Panc1 (cell line): ENCODE data around the gene ASB11. TPM values are rescaled to one million over a fixed set of nuclear protein-coding genes. Genes with fewer than 3 reads are reported as not detected.

ENCODE experiments used
- ATAC-seq: fragments of 200-7000 bp; cut with Tn5 transposase; 2 replicates; pipeline ENCODE4 v1.9.1; 2020; ENCODE audit warnings: mild to moderate bottlenecking, moderate library complexity
- BruUV-seq: library from RNA; stranded (reverse); fragments of 400-500 nt; replicated peaks from 2 replicates; lab custom pipeline; 2021; lab: Mats Ljungman, UMichigan
- CTCF ChIA-PET: fragments of 300-600 bp; sonication (Branson Sonifier 250); formaldehyde crosslinking; loops from one replicate; lab custom pipeline; 2022; ENCODE audit warnings: antibody characterized with exemption; lab: Charles Lee
- POLR2A ChIA-PET: fragments of 300-600 bp; sonication (Branson Sonifier 250); formaldehyde crosslinking; loops from one replicate; lab custom pipeline; 2022; ENCODE audit warnings: antibody characterized with exemption; lab: Charles Lee
- DNase-seq: peaks from one replicate; pipeline ENCODE4 v3.0.0-alpha.2; 2010; ENCODE audit warnings: low read depth, low spot score
- H3K27ac ChIP-seq: 2 replicates; pipeline ENCODE4 v1.5.1; 2011; ENCODE audit warnings: mild to moderate bottlenecking, low read length, inconsistent platforms
- H3K27me3 ChIP-seq: fragments of 200-500 bp; sonication (Bioruptor generic); 2 replicates; pipeline ENCODE4 v1.6.0; 2014; ENCODE audit warnings: low read length, inconsistent platforms; ENCODE audit not compliant: control insufficient read depth, insufficient read depth
- H3K36me3 ChIP-seq: fragments of 200-500 bp; sonication (Bioruptor generic); 2 replicates; pipeline ENCODE4 v1.5.1; 2014; ENCODE audit warnings: inconsistent platforms, mild to moderate bottlenecking, low read length, moderate library complexity; ENCODE audit not compliant: control insufficient read depth, insufficient read depth
- H3K4me1 ChIP-seq: 2 replicates; pipeline ENCODE4 v1.5.1; 2011; ENCODE audit warnings: inconsistent platforms, mild to moderate bottlenecking, low read length, moderate library complexity; ENCODE audit not compliant: control insufficient read depth, insufficient read depth
- H3K4me3 ChIP-seq, 2 experiments: 2 replicates each; pipeline ENCODE4 v1.5.1; 2011 to 2012; ENCODE audit warnings: low read depth in 2 of 2, low read length in 2 of 2, mild to moderate bottlenecking in 2 of 2, inconsistent platforms in 1 of 2, moderate library complexity in 1 of 2
- H3K9me3 ChIP-seq: fragments of 200-500 bp; sonication (Bioruptor generic); 2 replicates; pipeline ENCODE4 v1.5.1; 2014; ENCODE audit warnings: low read depth, mild to moderate bottlenecking, inconsistent platforms, low read length, moderate library complexity; ENCODE audit not compliant: control insufficient read depth, insufficient read depth
- POLR2AphosphoS5 ChIP-seq: IDR thresholded peaks from 2 replicates; pipeline ENCODE4 v1.6.1; 2012; ENCODE audit warnings: mild to moderate bottlenecking, low read depth, low read length, moderate library complexity
- SIN3A ChIP-seq: IDR thresholded peaks from 2 replicates; pipeline ENCODE4 v1.6.1; 2012; ENCODE audit warnings: low read depth, mild to moderate bottlenecking, low read length, moderate library complexity, borderline replicate concordance; ENCODE audit not compliant: insufficient read depth
- TCF7L2 ChIP-seq: IDR thresholded peaks from 2 replicates; pipeline ENCODE4 v1.6.1; 2011; ENCODE audit warnings: mild to moderate bottlenecking, low read depth, low read length, inconsistent platforms
- in situ Hi-C: cut with HindIII; loops from 2 replicates; pipeline ENCODE4 v1.10.0; 2016; ENCODE audit warnings: low sequenced_read_pairs, low pct_unique_long_range_greater_than_20kb
- intact Hi-C: fragments of 100-400 bp; cut with micrococcal nuclease; formaldehyde crosslinking; loops from one replicate; pipeline ENCODE4 v1.10.0; 2022; ENCODE audit not compliant: unreplicated experiment
- total RNA-seq: library from RNA; stranded (reverse); gene quantifications from one replicate; pipeline ENCODE4 v1.2.1, GENCODE V29; 2021; ENCODE audit not compliant: unreplicated experiment
- TF ChIP-seq, protein P1 (sequence below): fragments of 450-650 bp; IDR thresholded peaks from 2 replicates; pipeline ENCODE4 v1.5.1; 2017; ENCODE audit warnings: mild to moderate bottlenecking
- TF ChIP-seq, protein P2 (sequence below), 2 experiments: IDR thresholded peaks; 2 replicates each; pipeline ENCODE4 v1.6.1; 2011 to 2012; ENCODE audit warnings: low read depth in 2 of 2, control low read depth in 1 of 2, low read length in 1 of 2, mild to moderate bottlenecking in 1 of 2, moderate library complexity in 1 of 2; ENCODE audit not compliant: insufficient read depth in 1 of 2

ASB11 gene
- total RNA-seq, 1 experiment from 2014 or later, result not detected

DNA sequence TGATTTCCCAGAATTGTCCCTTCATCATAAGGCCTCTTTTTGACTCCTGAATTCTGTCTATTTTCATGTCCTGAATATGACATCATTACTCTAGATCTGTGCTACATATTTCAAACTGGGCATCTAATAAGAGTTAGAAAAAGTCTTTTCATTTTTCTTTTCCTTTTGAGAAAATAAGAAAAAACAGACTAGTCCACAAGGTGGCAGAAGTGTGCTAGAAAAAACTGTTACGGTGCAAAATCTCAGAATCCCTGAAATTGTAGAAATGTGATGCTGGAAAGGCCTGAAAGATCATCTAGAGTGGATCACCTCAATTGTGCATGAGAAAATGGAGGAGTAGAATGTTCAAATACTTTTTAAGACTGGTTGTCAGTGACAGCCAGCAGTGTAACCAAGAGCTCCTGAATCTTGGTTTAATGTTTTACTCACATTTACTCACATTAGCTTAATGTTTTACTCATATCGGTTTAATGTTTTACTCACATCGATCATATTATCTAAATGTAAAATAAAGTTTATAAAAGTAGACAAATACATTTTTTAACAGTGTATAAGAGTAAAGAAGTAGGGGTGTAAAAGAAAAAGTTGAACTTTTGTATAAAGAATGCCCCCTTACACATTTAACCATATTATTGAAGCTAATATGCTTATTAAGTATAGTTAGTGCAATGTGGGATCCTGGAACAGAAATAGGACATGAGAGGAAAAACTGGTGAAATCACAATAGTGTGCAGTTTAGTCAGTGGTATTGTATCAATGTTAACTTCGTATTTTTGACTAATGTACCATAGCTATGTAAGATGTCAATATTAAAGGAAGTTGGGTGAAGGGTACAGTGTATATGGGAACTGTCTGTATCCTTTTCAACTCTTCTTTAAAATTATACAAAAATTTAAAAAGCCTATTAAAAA lies 15.2 kb downstream of the ASB11 start:
- CTCF ChIA-PET, result interaction anchor here (0.7 to 0.9 kb wide), 2 partner anchors 553 to 1268 kb away, joined by 3 to 4 read pairs; no protein-coding TSS in a partner anchor
- in situ Hi-C loops (no loop called here), intact Hi-C loops (no loop called here)
- POLR2A ChIA-PET, result no interaction called here
- no peaks in the 10 kb centered on the region for H3K36me3 ChIP-seq
- no TSS peak for BruUV-seq
- no peaks in the 10 kb centered on the region for H3K9me3 ChIP-seq
- H3K27me3 ChIP-seq, result no peaks in the 10 kb centered on the region
- no peak overlapping the region for H3K4me3 ChIP-seq
- TF ChIP-seq POLR2AphosphoS5, result no peak
- TF ChIP-seq, protein P1, sequence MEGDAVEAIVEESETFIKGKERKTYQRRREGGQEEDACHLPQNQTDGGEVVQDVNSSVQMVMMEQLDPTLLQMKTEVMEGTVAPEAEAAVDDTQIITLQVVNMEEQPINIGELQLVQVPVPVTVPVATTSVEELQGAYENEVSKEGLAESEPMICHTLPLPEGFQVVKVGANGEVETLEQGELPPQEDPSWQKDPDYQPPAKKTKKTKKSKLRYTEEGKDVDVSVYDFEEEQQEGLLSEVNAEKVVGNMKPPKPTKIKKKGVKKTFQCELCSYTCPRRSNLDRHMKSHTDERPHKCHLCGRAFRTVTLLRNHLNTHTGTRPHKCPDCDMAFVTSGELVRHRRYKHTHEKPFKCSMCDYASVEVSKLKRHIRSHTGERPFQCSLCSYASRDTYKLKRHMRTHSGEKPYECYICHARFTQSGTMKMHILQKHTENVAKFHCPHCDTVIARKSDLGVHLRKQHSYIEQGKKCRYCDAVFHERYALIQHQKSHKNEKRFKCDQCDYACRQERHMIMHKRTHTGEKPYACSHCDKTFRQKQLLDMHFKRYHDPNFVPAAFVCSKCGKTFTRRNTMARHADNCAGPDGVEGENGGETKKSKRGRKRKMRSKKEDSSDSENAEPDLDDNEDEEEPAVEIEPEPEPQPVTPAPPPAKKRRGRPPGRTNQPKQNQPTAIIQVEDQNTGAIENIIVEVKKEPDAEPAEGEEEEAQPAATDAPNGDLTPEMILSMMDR, result peak; percentile 55
- no peak for DNase-seq
- ATAC-seq, result no peak
- H3K4me1 ChIP-seq, result no peaks in the 10 kb centered on the region
- H3K27ac ChIP-seq, result no peak overlapping the region

DNA sequence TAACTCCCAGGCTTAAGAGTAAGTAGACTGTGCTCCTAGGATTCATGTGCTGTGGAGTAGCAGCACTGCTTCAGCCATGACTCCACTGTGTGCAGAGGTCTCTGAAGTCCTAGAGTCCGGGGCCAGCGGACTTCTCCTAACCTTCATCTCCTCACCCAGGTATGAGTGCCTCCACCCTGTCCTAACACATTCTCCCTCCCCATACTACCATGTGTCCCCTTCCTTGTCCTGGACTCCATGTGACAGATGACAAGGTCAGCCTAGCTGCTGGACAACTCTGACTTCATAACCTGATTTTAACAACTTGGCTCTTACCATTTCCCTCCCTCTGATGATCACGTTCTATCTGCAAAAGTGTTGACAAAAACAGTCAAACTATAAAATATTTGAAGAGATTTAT lies 16.7 kb downstream of the ASB11 start:
- no TSS peak for BruUV-seq
- Histone ChIP-seq H3K36me3 (no peaks in the 10 kb centered on the region), H3K4me3 (no peak overlapping the region), H3K27ac (no peak overlapping the region), H3K4me1 (no peaks in the 10 kb centered on the region), H3K9me3 (no peaks in the 10 kb centered on the region), H3K27me3 (no peaks in the 10 kb centered on the region)
- CTCF ChIA-PET, result no interaction called here
- TF ChIP-seq TCF7L2 (no peak), POLR2AphosphoS5 (no peak), SIN3A (no peak)
- TF ChIP-seq, protein P1, result no peak
- TF ChIP-seq, protein P2, sequence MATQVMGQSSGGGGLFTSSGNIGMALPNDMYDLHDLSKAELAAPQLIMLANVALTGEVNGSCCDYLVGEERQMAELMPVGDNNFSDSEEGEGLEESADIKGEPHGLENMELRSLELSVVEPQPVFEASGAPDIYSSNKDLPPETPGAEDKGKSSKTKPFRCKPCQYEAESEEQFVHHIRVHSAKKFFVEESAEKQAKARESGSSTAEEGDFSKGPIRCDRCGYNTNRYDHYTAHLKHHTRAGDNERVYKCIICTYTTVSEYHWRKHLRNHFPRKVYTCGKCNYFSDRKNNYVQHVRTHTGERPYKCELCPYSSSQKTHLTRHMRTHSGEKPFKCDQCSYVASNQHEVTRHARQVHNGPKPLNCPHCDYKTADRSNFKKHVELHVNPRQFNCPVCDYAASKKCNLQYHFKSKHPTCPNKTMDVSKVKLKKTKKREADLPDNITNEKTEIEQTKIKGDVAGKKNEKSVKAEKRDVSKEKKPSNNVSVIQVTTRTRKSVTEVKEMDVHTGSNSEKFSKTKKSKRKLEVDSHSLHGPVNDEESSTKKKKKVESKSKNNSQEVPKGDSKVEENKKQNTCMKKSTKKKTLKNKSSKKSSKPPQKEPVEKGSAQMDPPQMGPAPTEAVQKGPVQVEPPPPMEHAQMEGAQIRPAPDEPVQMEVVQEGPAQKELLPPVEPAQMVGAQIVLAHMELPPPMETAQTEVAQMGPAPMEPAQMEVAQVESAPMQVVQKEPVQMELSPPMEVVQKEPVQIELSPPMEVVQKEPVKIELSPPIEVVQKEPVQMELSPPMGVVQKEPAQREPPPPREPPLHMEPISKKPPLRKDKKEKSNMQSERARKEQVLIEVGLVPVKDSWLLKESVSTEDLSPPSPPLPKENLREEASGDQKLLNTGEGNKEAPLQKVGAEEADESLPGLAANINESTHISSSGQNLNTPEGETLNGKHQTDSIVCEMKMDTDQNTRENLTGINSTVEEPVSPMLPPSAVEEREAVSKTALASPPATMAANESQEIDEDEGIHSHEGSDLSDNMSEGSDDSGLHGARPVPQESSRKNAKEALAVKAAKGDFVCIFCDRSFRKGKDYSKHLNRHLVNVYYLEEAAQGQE (IDR thresholded peaks at IDR 0.05; ENCODE audit: insufficient read depth in 1 of 2, low read depth in 2 of 2, low read length in 1 of 2), result no peak
- intact Hi-C loops, result no loop called here
- no peak for ATAC-seq
- DNase-seq, result no peak
- POLR2A ChIA-PET, result no interaction called here
- in situ Hi-C loops, result no loop called here
